ENCODE measurements around the gene ZNF506.
"Not testable (repeated sequence)": the region's sequence is repeated elsewhere in the genome, so short reads cannot be mapped to it uniquely, and the experiment has no call there.

Gene ZNF506

DNA sequence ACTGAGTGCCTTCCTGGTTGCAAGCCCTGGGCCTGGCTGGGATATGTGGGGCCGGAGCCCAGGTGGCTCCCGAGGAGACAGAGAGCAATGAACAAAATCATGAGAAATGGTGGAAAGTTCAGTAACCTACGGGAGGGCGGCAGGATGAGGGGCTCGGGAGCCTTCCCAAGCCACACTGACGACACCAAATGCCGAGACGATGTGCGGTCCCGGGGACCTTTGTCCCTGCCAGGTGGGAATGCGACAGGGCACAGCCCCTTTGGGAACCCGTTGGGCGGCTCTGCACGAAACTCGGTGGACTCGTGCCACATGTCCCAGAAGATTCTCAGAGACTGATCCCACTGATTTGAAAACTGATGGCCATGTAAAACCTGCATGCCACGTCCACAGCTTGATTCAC, 76.9 kb downstream of the ZNF506 start:
- DNase-seq (ENCODE audit: low spot score) = no peak

DNA sequence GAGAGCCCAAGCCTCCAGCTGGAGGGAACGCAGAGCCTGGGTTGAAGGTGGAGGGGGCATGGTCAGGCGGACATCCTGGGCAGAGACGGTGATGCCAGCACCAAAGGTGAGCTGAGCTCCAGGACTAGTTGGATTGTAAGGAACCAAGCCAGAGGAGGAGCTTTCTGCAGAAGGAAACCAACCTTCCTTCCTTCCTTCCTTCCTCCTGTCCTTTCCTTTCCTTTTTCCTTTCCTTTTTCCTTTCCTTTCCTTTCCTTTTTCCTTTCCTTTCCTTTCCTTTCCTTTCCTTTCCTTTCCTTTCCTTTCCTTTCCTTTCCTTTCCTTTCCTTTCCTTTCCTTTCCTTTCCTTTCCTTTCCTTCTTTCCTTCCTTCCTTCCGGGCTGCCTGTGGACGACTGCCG, 77.6 kb downstream of the ZNF506 start:
- DNase-seq (ENCODE audit: low spot score) = not testable (repeated sequence)

DNA sequence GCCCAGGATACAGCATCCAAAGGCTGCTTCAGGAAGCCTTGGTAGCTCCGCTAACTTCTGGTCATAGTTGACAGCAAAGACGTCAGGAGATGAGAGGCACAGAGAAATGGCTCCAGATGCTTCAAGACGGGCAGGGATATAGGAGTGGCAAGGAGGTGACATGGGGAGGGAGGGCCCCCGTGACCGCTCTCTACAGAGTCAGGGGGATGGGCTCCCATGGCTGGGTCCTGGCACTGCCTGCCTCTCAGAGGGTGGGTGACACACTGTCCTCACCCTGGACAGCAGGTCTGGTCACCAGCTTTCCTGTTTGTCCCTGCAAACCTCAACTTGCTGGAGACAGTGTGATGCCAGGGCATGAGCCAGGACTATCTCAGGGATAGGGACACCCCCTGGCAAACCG, 78.4 kb downstream of the ZNF506 start:
- no peak for DNase-seq (ENCODE audit: low spot score)

DNA sequence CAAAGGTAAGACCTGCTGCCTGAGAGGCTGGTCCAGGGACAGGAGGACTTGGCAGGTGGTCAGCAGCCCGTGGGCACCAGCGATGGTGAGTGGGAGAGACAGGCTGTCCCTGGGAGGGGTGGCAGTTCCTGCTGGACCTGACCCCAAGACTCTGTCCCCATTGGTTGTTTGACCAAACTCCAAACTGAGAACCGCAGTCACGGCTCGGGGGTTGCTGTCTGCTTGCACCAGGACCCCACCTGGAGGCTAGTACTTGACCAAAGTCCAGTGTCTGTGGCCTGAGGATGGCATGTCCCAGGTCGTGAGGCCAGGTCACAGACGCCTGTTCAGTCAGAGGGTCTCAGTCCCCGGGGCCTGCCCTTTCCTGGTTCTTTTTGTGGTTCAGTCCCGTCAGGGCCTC, 78.8 kb downstream of the ZNF506 start:
- no peak for DNase-seq (ENCODE audit: low spot score)
